Measurements from ENCODE around the gene NOL6.
"Not testable (repeated sequence)": the region's sequence is repeated elsewhere in the genome, so short reads cannot be mapped to it uniquely, and the experiment has no call there.

GRCh38 chr9:33516397-33516796 is 42.7 kb upstream of the NOL6 start:
- TF ChIP-seq CTCF (conservative IDR thresholded peaks at IDR 0.05; ENCODE audit: low read depth in 2 of 2); POLR2AphosphoS5 (IDR thresholded peaks at IDR 0.05; ENCODE audit: low read depth); EZH2phosphoT487 (IDR thresholded peaks at IDR 0.05; ENCODE audit: unreplicated experiment); REST (IDR thresholded peaks at IDR 0.05; ENCODE audit: unreplicated experiment); ETS1 (IDR thresholded peaks at IDR 0.05); EZH2 (IDR thresholded peaks at IDR 0.05; ENCODE audit: low read depth, unreplicated experiment); CREB1 (CRISPR knock-in tag; IDR thresholded peaks at IDR 0.05; ENCODE audit: low read depth): not testable (repeated sequence)

Measured in GM23338 (cell line).